Measurements from ENCODE around the gene CYP11A1.
"Not testable (repeated sequence)": the region's sequence is repeated elsewhere in the genome, so short reads cannot be mapped to it uniquely, and the experiment has no call there.

Gene CYP11A1

GRCh38 chr15:74392451-74392830 lies 25.0 kb upstream of the CYP11A1 start:
- TF ChIP-seq CTCF (conservative IDR thresholded peaks at IDR 0.05; ENCODE audit: low read depth, low read length) = no peak
- no peak for DNase-seq (ENCODE audit: low read depth)
- H3K4me3 ChIP-seq (ENCODE audit: low read depth, low read length) = no peak overlapping the region

- TF ChIP-seq CTCF (conservative IDR thresholded peaks at IDR 0.05; ENCODE audit: low read depth, low read length) = no peak
- no peak for DNase-seq (ENCODE audit: low read depth)
- H3K4me3 ChIP-seq (ENCODE audit: low read depth, low read length) = no peak overlapping the region
These were observed 24.4 kb upstream of the CYP11A1 start for GRCh38 chr15:74391582-74392450.

- TF ChIP-seq CTCF (conservative IDR thresholded peaks at IDR 0.05; ENCODE audit: low read depth, low read length) = no peak
- DNase-seq (ENCODE audit: low read depth) = no peak
- no peak overlapping the region for H3K4me3 ChIP-seq (ENCODE audit: low read depth, low read length)
These were observed 23.3 kb upstream of the CYP11A1 start for GRCh38 chr15:74390647-74391288.

DNA sequence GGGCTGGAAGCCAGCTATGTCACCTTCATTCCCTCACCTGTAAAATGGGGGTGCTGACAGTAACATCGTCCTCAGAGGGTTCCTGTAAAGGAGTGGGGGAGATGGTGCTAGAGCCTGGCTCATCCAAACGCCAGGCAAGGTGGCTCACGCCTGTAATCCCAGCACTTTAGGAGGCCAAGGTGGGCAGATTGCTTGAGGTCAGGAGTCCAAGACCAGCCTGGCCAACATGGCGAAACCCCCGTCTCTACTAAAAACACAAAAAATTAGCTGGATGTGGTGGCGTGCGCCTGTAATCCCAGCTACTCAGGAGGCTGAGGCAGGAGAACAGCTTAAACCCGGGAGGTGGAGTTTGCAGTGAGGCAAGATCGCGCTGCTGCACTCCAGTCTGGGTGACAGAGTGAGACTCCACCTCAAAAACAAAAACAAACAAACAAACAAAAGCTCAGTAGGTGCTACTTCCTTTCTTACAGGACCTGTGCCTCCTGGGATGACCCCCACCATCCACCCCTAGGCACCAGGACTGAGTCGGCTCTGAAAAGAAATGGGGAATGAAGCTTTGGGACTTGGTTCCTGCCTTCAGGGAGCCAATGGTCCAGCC lies 22.7 kb upstream of the CYP11A1 start:
- H3K4me3 ChIP-seq (ENCODE audit: low read depth, low read length); DNase-seq (ENCODE audit: low read depth): not testable (repeated sequence)

DNA sequence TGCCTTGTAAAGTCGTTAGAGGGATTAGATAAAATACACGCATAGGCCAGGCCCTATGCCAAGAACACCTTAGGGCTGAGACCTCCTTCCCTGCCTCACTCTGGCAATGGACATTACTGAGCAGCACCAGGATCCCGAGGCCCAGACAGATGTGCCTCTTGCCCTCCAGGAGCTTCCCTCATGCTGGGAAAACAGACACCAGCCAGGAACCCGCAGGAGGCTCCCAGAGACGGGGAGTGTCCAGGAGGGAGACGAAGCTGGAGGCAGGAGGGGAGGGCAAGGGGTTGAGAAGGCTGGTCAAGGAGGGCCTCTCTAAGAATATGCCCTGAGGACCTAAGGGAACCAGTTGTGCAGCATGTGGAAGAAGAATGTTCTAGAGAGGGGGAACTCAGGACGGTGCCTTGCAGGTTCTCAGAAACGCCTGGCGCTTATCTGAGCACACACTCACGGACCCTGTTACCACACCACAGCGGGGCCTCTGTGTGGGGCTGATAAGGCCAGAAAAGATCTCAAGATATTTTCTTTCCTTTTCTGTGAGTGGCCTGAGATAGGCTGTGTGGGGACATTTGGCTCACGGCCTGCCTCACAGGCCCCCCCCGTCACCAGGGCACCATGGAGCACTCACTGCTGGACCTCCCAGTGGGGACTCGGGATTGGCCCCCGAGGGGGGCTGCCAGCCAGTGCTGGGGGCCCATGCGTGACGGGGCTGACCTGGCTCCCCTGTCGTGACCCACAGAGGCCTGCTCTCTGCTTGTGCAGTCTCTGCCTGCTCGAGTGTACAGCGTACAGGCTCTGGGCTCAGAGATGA lies 22.0 kb upstream of the CYP11A1 start:
- peak; percentile 48 for DNase-seq (ENCODE audit: low read depth)
- TF ChIP-seq CTCF (conservative IDR thresholded peaks at IDR 0.05; ENCODE audit: low read depth, low read length) = no peak
- H3K4me3 ChIP-seq (ENCODE audit: low read depth, low read length) = no peak overlapping the region

GRCh38 chr15:74388363-74388951 lies 21.0 kb upstream of the CYP11A1 start:
- no peak for TF ChIP-seq CTCF (conservative IDR thresholded peaks at IDR 0.05; ENCODE audit: low read depth, low read length)
- no peak for DNase-seq (ENCODE audit: low read depth)
- H3K4me3 ChIP-seq (ENCODE audit: low read depth, low read length) = no peak overlapping the region
